Measurements from ENCODE around the gene DCAF16.

GRCh38 chr4:17807446-17807845 lies 3.1 kb downstream of the DCAF16 start:
- TF ChIP-seq POLR2A (IDR thresholded peaks at IDR 0.05) (no peak), CTCF (IDR thresholded peaks at IDR 0.05) (no peak), EP300 (IDR thresholded peaks at IDR 0.05) (no peak), POLR2AphosphoS5 (IDR thresholded peaks at IDR 0.05) (no peak)

Data from suprapubic skin (tissue), 4 donors.